ENCODE data around the gene MGP.

GRCh38 chr12:14876833-14877232 is 8.8 kb downstream of the MGP start:
- no peak for TF ChIP-seq CTCF (conservative IDR thresholded peaks at IDR 0.05; ENCODE audit: low read length)
- no peak for TF ChIP-seq EZH2phosphoT487 (IDR thresholded peaks at IDR 0.05; ENCODE audit: borderline replicate concordance, low read depth, low read length)

All from OCI-LY7 (cell line).